NCI-H2227 treated with DMSO at 0.1 percent for 48 hours (cell line): ENCODE data around the gene SPRED1.
A peak's percentile ranks its signal among the peaks of the same experiment; 100 is the strongest.

Experiments used
- DNase-seq: peaks from one replicate; lab custom pipeline; 2025; lab: John Stamatoyannopoulos, UW

Gene SPRED1

DNA sequence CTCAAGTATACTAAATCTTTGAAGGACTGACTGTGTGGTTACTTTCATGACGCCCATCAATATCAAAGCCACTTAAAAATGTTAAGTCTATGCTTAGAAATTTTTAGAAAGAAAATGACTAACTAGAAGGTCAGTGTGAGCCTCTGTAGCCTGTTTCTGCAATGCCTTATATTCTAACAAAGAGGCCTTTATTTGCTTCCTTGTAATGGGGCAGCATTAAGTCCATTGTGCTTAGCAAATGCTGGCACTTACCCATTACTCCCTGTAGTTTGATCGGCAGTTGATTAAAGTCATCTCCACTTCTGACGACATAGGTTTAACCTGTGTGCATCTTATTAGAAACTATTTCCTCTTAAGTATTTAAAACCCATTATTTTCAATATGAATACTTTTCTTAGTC, 109.7 kb downstream of the SPRED1 start:
- no peak for DNase-seq

DNA sequence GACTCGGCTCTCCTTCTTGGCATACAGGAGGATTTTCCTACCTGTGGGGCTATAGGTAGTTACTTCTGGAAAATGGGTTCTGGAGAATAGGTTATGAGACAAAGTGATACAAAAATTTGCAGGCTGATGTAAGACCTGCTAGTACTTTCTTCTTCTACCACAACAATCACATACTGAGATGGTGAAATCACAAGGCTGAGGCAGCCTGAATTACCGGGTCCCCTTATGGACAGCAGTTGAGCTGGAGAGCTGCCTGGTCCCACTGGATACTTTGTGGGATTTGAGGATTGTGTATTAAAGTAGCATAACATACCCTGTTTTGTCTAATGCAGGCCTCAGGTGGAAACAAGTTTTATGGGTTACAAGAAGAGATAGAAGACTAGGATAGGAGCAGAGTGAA, 114.8 kb downstream of the SPRED1 start:
- DNase-seq = no peak

GRCh38 chr15:38369936-38370478, 117.4 kb downstream of the SPRED1 start:
- DNase-seq = no peak

GRCh38 chr15:38373016-38373415, 120.4 kb downstream of the SPRED1 start:
- no peak for DNase-seq

- DNase-seq = no peak
Measured at GRCh38 chr15:38374029-38374428, 121.4 kb downstream of the SPRED1 start.

GRCh38 chr15:38374556-38374955, 121.9 kb downstream of the SPRED1 start:
- DNase-seq = no peak

- no peak for DNase-seq
Measured at GRCh38 chr15:38376081-38376480, 123.4 kb downstream of the SPRED1 start.

GRCh38 chr15:38377636-38378035, 125.0 kb downstream of the SPRED1 start:
- no peak for DNase-seq

DNA sequence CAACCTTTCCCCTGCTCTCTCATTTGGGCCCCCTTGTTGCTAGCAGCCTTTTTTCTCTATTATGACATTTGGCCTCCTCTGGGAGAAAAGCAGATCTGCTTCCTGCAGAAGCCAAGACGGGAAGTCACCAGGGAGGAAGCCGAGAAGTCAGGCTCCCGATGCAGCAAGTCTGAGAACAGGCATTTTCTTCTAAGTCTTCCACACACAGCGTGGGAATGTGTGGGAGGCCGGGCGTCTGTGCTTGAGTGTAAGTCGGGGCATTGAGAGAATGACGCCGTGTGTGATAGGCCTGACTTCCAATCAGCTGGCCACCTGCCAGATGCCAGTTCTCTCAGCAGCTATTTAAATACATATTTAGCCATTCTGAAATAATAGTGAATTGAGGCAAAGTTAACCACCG, 125.5 kb downstream of the SPRED1 start:
- no peak for DNase-seq

DNA sequence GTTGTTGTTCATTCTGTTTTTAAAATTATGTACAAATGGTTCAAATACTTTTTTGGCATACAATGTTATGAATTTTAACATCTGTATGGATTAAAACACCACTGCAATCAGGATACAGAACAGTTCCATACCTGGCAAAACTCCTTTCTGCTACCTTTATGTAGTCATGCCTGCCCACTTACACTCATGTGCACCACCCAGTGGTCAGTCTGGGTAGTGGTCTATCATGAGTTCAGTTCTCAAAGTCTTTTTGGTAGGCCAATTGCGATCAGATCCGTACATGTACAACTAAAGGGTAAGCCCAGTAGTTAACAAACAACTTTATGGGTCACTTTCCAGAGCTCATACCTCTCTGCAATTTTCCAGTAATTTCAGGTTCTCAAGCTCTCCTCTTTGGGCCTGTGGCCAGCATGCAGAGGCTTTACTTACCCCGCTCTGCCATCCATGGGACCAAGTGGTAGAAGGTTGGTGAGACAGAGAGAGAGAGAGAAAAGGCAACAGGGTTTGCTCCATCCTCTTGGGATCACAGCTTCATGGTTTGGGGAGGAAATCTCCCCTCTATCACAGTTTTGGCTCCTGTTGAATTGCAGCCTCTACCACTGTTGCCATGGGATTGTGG, 137.4 kb downstream of the SPRED1 start:
- peak; percentile 3 for DNase-seq

GRCh38 chr15:38391191-38391590, 138.6 kb downstream of the SPRED1 start:
- DNase-seq = no peak

- no peak for DNase-seq
Measured at GRCh38 chr15:38398134-38398533, 145.5 kb downstream of the SPRED1 start.

GRCh38 chr15:38401106-38401505, 148.5 kb downstream of the SPRED1 start:
- DNase-seq = no peak

GRCh38 chr15:38401701-38402100, 149.1 kb downstream of the SPRED1 start:
- no peak for DNase-seq

GRCh38 chr15:38406436-38406835, 153.8 kb downstream of the SPRED1 start:
- DNase-seq = no peak
